Activated T-cell treated with anti-CD3 and anti-CD28 coated beads, Interleukin-2, amount 50 U/mL, for 1 hour (primary cell): ENCODE measurements around the gene LARP7.
"Not testable (repeated sequence)": the region's sequence is repeated elsewhere in the genome, so short reads cannot be mapped to it uniquely, and the experiment has no call there.

Experiments used
- DNase-seq: peaks from one replicate; pipeline ENCODE4 v3.0.0-alpha.2; 2020

The LARP7 gene

GRCh38 chr4:112651641-112652040, 14.7 kb downstream of the LARP7 start:
- DNase-seq, result no peak

DNA sequence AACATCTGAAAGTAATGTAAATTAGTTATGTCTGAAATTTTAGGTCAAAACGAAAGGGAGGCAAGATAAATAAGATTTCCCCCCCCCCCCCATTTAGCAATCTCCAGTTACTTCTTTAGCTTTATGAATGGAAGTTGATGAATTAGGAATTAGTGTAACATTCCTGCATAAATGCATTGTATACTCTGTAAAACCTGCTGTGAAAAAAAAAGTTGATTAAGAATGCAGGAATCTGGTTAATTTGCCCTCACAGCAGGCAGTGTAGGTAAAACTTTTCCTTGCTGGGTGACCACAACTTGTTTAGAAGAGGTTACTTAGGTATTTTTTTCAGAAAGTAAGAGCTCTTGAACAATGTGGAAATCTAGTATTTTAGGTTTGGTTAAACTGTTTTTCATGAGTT, 15.3 kb downstream of the LARP7 start:
- DNase-seq, result no peak

- DNase-seq, result no peak
Measured at GRCh38 chr4:112655270-112655669, 18.3 kb downstream of the LARP7 start.

DNA sequence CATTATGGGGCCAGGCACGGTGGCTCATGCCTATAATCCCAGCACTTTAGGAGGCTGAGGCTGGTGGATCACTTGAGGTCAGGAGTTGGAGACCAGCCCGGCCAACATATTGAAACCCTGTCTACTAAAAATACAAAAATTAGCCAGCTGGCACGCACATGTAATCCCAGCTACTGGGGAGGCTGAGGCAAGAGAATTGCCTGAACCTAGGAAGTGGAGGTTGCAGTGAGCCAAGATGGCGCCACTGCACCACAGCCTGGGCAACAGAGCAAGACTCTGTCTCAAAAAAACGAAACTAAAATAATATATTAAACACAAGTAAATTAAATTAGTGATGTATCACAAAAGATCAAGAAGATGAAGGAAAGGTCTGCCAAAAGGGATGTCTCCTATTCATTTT, 19.2 kb downstream of the LARP7 start:
- not testable (repeated sequence) for DNase-seq

DNA sequence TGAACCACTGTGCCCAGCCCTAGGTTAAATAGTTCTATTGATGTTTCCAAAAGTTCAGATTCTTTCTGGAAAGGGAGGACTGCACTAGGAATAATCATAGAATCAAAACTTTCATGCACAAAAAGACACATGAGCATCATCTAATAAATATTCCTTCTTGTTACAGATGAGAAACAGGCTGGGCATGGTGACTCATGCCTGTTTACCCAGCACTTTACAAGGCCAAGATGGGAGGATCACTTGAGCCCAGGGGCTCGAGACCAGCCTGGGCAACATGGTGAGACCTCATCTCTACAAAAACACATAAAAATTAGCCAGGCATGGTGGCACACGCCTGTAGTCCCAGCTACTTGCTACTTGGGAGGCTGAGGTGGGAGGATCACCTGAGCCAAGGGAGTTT, 27.7 kb downstream of the LARP7 start:
- DNase-seq, result no peak

DNA sequence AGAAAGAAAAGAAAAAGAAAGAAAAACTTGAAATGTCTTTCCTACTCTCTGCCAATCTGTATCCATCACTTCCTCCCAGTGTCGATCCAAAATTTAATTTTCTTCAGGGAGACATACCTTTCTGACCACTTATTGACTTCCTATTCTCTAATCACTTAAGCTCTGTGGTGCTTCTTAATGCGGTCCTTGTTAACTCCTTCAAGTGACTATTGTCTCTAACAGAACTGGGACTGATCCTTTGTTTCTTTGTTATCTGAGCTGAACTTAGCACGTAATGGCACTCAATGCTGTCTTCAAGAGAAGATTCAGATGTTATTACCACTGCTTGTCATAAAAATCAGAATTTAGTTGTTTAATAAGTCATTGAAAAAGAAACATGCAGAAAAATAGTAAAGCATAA, 31.2 kb downstream of the LARP7 start:
- no peak for DNase-seq

DNA sequence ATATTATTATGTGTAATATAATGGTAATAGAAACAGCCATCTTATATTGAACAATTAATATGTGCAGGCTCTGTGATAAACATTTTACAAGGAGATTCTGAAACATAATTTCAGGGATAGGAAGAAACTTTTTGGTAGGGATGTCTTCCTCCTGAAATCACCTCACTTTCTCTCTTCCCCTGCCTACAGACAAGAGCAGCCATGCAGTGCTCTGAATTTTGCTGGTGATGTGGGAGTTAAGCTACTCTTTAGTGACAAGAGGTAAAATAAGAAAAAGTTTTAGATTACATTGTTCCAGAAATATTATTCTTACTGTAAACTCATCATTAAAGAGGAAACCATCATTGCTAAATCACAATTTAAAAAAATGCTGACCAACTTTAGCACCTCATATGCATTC, 36.1 kb downstream of the LARP7 start:
- no peak for DNase-seq

GRCh38 chr4:112673686-112674085, 36.7 kb downstream of the LARP7 start:
- DNase-seq, result no peak

GRCh38 chr4:112674376-112674775, 37.4 kb downstream of the LARP7 start:
- no peak for DNase-seq

DNA sequence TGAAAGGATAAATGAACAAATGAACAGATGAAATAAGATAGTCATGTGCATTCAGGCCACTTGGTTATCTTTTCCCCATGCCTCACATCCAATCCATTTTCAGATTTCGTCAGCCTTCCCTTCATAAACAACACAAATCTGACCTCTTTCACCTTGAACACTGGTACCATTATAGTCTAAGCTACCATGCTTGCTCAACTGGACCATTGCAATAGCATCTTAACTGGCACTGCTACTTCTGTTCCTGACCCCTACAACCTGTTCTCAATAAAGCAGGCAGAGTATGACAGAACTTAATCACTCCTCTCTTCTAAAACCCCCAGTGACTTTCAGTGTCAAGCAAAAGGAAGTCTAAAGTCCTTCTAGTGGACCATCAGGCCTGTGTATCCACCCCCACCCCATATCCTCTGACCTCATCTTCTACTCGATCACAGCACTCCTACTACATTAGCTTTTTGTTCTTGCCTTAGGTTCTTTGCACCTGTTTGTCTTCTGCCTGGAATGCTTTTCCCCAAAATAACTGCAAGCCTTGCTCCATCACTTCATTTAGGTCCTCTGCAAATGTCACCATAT, 40.7 kb downstream of the LARP7 start:
- no peak for DNase-seq

GRCh38 chr4:112680996-112681395, 44.1 kb downstream of the LARP7 start:
- no peak for DNase-seq

- no peak for DNase-seq
Measured at GRCh38 chr4:112693507-112693906, 56.6 kb downstream of the LARP7 start.

DNA sequence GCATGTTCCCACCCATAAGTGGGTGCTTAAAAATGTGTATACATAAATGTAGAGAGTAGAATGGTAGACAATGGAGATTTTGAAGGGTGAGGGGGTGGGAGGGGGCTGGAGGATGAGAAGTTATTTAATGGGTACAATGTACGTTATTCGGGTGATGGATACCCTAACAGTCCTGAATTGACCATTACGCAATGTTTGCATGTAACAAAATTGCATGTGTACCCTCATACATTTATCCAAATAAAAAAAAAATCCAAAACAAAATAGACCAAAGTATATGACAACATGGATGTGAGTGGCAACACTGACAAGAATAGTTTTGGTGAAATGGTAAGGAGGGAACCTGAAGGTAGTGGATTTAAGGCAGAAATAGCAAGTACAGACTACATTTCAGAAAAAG, 63.7 kb downstream of the LARP7 start:
- no peak for DNase-seq

- DNase-seq, result no peak
Measured at GRCh38 chr4:112702892-112703291, 65.9 kb downstream of the LARP7 start.

- DNase-seq, result no peak
Measured at GRCh38 chr4:112704322-112704721, 67.4 kb downstream of the LARP7 start.

DNA sequence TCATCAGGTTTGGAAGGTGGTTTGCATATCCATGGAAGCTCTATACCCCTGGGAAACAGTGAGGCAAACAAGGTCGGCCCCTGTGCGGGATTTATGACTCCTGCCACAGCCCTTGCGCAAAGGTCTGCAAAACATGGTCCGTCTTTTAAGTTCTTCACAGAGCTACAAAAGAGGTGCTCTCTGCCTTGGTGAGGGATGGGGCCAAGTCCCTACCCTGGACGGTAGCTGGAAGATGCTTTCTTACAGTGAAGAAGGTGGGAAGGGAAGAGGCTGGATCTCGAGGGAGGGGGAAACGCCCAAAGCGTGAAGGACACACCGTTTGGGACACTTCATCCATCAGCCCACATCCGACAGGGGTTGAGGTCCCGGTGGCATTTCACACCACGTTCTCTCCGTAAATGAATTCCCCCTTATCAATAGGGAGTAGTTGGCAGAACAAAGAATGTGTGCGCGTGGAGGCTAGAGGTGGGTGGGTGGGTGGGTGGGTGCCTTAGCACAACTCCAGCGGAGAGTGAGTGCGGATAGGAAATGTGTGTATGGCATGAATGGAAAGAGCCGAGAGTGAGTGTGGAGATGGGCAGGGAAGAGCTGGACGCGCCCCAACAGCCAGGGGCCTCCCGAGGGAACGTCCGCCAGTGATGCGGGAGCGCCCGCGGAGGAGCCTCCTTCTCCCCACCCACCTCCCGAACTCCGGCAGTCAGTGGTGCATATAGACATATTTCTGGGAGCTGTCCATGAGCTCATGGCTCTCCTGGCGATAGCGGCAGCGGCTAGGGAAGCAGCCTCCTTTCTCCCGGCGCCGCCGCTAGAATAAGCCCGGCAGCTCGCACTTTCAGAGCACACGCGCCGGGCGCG, 68.3 kb downstream of the LARP7 start:
- DNase-seq, result peak; percentile 22

DNA sequence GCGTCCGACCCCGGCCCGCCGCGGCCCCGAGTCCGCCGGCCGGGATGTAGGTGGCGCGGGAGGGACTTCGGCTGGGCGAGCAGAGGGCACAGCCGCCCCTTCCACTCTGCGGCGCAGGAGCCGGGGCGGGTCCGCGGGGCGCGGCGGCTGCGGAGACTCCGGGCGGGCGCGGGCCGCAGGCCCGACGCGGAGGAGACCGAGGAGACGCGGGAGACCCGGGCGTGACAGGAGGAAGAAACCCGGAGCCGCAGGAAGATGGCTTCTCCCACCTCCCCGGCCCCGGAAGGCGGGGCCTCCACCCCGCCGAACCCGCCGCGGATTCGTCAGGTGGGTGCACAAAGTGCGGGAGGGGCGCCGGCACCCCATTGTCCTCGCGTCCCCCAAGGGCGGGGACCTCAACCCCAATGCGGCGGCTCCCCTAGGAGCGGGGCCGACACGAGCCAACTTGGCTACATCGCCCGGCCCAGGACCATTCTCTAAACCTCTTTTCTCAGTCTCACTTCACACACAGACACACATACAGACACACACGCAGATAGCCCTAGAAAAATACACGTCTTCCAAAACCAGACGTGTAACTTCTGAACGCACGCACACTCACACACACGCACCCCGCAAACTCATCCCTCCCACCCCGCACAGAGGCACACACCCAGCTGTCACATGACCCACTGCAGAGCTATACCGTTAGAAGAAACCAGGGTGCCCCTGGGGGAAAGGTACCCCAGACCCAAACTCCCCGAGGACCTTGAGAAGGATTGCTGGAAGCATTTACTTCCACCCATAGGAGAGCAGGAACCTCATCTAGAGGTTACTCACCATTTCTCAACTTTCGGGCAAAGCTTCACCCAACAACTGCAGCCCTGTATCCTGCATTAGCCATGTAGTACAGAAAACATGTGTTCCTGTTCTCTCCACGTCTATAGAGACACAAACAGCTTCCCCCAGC, 69.2 kb downstream of the LARP7 start:
- peak; percentile 34 for DNase-seq

- no peak for DNase-seq
Measured at GRCh38 chr4:112706840-112707207, 69.9 kb downstream of the LARP7 start.
